ENCODE measurements around the gene RFK. TPM values are rescaled to one million over a fixed set of nuclear protein-coding genes. Genes with fewer than 3 reads are reported as not detected.

Gene RFK
- total and polyA plus RNA-seq, 2 of the 13 experiments (the other 11 are each of a cell fraction or from before 2014, with no cell fraction given): 18.2 to 37.2 TPM

- TF ChIP-seq, protein P1, sequence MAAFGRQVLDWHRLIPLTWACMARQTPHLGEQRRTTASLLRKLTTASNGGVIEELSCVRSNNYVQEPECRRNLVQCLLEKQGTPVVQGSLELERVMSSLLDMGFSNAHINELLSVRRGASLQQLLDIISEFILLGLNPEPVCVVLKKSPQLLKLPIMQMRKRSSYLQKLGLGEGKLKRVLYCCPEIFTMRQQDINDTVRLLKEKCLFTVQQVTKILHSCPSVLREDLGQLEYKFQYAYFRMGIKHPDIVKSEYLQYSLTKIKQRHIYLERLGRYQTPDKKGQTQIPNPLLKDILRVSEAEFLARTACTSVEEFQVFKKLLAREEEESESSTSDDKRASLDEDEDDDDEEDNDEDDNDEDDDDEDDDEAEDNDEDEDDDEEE (CRISPR knock-in tag; IDR thresholded peaks at IDR 0.05): no peak
- TF ChIP-seq ZNF496 (CRISPR knock-in tag; IDR thresholded peaks at IDR 0.05; ENCODE audit: insufficient replicate concordance): no peak
- no peak for TF ChIP-seq ZNF776 (CRISPR knock-in tag; IDR thresholded peaks at IDR 0.05)
- TF ChIP-seq, protein P2, sequence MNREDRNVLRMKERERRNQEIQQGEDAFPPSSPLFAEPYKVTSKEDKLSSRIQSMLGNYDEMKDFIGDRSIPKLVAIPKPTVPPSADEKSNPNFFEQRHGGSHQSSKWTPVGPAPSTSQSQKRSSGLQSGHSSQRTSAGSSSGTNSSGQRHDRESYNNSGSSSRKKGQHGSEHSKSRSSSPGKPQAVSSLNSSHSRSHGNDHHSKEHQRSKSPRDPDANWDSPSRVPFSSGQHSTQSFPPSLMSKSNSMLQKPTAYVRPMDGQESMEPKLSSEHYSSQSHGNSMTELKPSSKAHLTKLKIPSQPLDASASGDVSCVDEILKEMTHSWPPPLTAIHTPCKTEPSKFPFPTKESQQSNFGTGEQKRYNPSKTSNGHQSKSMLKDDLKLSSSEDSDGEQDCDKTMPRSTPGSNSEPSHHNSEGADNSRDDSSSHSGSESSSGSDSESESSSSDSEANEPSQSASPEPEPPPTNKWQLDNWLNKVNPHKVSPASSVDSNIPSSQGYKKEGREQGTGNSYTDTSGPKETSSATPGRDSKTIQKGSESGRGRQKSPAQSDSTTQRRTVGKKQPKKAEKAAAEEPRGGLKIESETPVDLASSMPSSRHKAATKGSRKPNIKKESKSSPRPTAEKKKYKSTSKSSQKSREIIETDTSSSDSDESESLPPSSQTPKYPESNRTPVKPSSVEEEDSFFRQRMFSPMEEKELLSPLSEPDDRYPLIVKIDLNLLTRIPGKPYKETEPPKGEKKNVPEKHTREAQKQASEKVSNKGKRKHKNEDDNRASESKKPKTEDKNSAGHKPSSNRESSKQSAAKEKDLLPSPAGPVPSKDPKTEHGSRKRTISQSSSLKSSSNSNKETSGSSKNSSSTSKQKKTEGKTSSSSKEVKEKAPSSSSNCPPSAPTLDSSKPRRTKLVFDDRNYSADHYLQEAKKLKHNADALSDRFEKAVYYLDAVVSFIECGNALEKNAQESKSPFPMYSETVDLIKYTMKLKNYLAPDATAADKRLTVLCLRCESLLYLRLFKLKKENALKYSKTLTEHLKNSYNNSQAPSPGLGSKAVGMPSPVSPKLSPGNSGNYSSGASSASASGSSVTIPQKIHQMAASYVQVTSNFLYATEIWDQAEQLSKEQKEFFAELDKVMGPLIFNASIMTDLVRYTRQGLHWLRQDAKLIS (CRISPR knock-in tag; IDR thresholded peaks at IDR 0.05): no peak
- no peak for TF ChIP-seq TGIF2 (CRISPR knock-in tag; IDR thresholded peaks at IDR 0.05)
- TF ChIP-seq SOX6 (IDR thresholded peaks at IDR 0.05): no peak
- TF ChIP-seq SOX6 (CRISPR knock-in tag; IDR thresholded peaks at IDR 0.05): no peak
- TF ChIP-seq ZNF282 (IDR thresholded peaks at IDR 0.05; ENCODE audit: partially characterized antibody): no peak
- TF ChIP-seq ZNF580 (CRISPR knock-in tag; IDR thresholded peaks at IDR 0.05; ENCODE audit: borderline replicate concordance, low read depth): no peak
- no peak for TF ChIP-seq SCMH1 (CRISPR knock-in tag; IDR thresholded peaks at IDR 0.05; ENCODE audit: borderline replicate concordance)
- TF ChIP-seq, protein P3, sequence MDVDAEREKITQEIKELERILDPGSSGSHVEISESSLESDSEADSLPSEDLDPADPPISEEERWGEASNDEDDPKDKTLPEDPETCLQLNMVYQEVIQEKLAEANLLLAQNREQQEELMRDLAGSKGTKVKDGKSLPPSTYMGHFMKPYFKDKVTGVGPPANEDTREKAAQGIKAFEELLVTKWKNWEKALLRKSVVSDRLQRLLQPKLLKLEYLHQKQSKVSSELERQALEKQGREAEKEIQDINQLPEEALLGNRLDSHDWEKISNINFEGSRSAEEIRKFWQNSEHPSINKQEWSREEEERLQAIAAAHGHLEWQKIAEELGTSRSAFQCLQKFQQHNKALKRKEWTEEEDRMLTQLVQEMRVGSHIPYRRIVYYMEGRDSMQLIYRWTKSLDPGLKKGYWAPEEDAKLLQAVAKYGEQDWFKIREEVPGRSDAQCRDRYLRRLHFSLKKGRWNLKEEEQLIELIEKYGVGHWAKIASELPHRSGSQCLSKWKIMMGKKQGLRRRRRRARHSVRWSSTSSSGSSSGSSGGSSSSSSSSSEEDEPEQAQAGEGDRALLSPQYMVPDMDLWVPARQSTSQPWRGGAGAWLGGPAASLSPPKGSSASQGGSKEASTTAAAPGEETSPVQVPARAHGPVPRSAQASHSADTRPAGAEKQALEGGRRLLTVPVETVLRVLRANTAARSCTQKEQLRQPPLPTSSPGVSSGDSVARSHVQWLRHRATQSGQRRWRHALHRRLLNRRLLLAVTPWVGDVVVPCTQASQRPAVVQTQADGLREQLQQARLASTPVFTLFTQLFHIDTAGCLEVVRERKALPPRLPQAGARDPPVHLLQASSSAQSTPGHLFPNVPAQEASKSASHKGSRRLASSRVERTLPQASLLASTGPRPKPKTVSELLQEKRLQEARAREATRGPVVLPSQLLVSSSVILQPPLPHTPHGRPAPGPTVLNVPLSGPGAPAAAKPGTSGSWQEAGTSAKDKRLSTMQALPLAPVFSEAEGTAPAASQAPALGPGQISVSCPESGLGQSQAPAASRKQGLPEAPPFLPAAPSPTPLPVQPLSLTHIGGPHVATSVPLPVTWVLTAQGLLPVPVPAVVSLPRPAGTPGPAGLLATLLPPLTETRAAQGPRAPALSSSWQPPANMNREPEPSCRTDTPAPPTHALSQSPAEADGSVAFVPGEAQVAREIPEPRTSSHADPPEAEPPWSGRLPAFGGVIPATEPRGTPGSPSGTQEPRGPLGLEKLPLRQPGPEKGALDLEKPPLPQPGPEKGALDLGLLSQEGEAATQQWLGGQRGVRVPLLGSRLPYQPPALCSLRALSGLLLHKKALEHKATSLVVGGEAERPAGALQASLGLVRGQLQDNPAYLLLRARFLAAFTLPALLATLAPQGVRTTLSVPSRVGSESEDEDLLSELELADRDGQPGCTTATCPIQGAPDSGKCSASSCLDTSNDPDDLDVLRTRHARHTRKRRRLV (CRISPR knock-in tag; IDR thresholded peaks at IDR 0.05): no peak
- no peak for TF ChIP-seq ZNF331 (CRISPR knock-in tag; IDR thresholded peaks at IDR 0.05)
Measured at GRCh38 chr9:76414661-76415060, 20.4 kb upstream of the RFK start (continued).

Data from HepG2 (cell line).